Measurements from ENCODE around the gene RFX1. TPM values are rescaled to one million over a fixed set of nuclear protein-coding genes. Genes with fewer than 3 reads are reported as not detected.
A peak's percentile ranks its signal among the peaks of the same experiment; 100 is the strongest.
"Not testable (repeated sequence)": the region's sequence is repeated elsewhere in the genome, so short reads cannot be mapped to it uniquely, and the experiment has no call there.

RFX1 gene
- total RNA-seq, 1 experiment from 2014 or later: 7.5 TPM

GRCh38 chr19:13931391-13932148 is 74.5 kb downstream of the RFX1 start:
- DNase-seq (ENCODE audit: low read depth): no peak
- in situ Hi-C loops (cut with HindIII; ENCODE audit: low pct_unique_long_range_greater_than_20kb, low sequenced_read_pairs): no loop called here

GRCh38 chr19:13930402-13930801 is 75.7 kb downstream of the RFX1 start:
- no peak for DNase-seq (ENCODE audit: low read depth)
- in situ Hi-C loops (cut with HindIII; ENCODE audit: low pct_unique_long_range_greater_than_20kb, low sequenced_read_pairs): no loop called here

- no peak for DNase-seq (ENCODE audit: low read depth)
Measured at GRCh38 chr19:13929956-13930355, 76.2 kb downstream of the RFX1 start.

GRCh38 chr19:13929340-13929739 is 76.8 kb downstream of the RFX1 start:
- in situ Hi-C loops (cut with HindIII; ENCODE audit: low pct_unique_long_range_greater_than_20kb, low sequenced_read_pairs): no loop called here

More at GRCh38 chr19:13929956-13930355, 76.2 kb downstream of the RFX1 start:
- in situ Hi-C loops (cut with HindIII; ENCODE audit: low pct_unique_long_range_greater_than_20kb, low sequenced_read_pairs): no loop called here

GRCh38 chr19:13926715-13927114 is 79.4 kb downstream of the RFX1 start:
- no peak for DNase-seq (ENCODE audit: low read depth)
- in situ Hi-C loops (cut with HindIII; ENCODE audit: low pct_unique_long_range_greater_than_20kb, low sequenced_read_pairs): no loop called here

More at GRCh38 chr19:13929340-13929739, 76.8 kb downstream of the RFX1 start:
- no peak for DNase-seq (ENCODE audit: low read depth)

- in situ Hi-C loops (cut with HindIII; ENCODE audit: low pct_unique_long_range_greater_than_20kb, low sequenced_read_pairs): no loop called here
Measured at GRCh38 chr19:13926010-13926409, 80.1 kb downstream of the RFX1 start.

GRCh38 chr19:13923194-13923987 is 82.7 kb downstream of the RFX1 start:
- DNase-seq (ENCODE audit: low read depth): no peak
- in situ Hi-C loops (cut with HindIII; ENCODE audit: low pct_unique_long_range_greater_than_20kb, low sequenced_read_pairs): loop anchor here (25.0 kb wide), 1 partner anchor 164 kb away; the partner anchor contains the start of genes C19orf67 and SAMD1

More at GRCh38 chr19:13926010-13926409, 80.1 kb downstream of the RFX1 start:
- DNase-seq (ENCODE audit: low read depth): no peak

- in situ Hi-C loops (cut with HindIII; ENCODE audit: low pct_unique_long_range_greater_than_20kb, low sequenced_read_pairs): loop anchor here (25.0 kb wide), 1 partner anchor 165 kb away; the partner anchor contains the start of genes C19orf67 and SAMD1
- DNase-seq (ENCODE audit: low read depth): not testable (repeated sequence)
Measured at GRCh38 chr19:13922118-13922517, 84.0 kb downstream of the RFX1 start.

GRCh38 chr19:13920940-13921747 is 85.0 kb downstream of the RFX1 start:
- peak; percentile 71 for DNase-seq (ENCODE audit: low read depth)
- in situ Hi-C loops (cut with HindIII; ENCODE audit: low pct_unique_long_range_greater_than_20kb, low sequenced_read_pairs): loop anchor here (25.0 kb wide), 1 partner anchor 166 kb away; the partner anchor contains the start of genes C19orf67 and SAMD1

- no peak for DNase-seq (ENCODE audit: low read depth)
- in situ Hi-C loops (cut with HindIII; ENCODE audit: low pct_unique_long_range_greater_than_20kb, low sequenced_read_pairs): loop anchor here (25.0 kb wide), 1 partner anchor 167 kb away; the partner anchor contains the start of genes C19orf67 and SAMD1
Measured at GRCh38 chr19:13920524-13920923, 85.6 kb downstream of the RFX1 start.

GRCh38 chr19:13918726-13919411 is 87.3 kb downstream of the RFX1 start:
- no peak for DNase-seq (ENCODE audit: low read depth)
- in situ Hi-C loops (cut with HindIII; ENCODE audit: low pct_unique_long_range_greater_than_20kb, low sequenced_read_pairs): loop anchor here (25.0 kb wide), 1 partner anchor 168 kb away; the partner anchor contains the start of genes C19orf67 and SAMD1

GRCh38 chr19:13917888-13918406 is 88.2 kb downstream of the RFX1 start:
- no peak for DNase-seq (ENCODE audit: low read depth)
- in situ Hi-C loops (cut with HindIII; ENCODE audit: low pct_unique_long_range_greater_than_20kb, low sequenced_read_pairs): loop anchor here (25.0 kb wide), 1 partner anchor 169 kb away; the partner anchor contains the start of genes C19orf67 and SAMD1

- no peak for DNase-seq (ENCODE audit: low read depth)
- in situ Hi-C loops (cut with HindIII; ENCODE audit: low pct_unique_long_range_greater_than_20kb, low sequenced_read_pairs): loop anchor here (25.0 kb wide), 1 partner anchor 173 kb away; the partner anchor contains the start of genes C19orf67 and SAMD1
Measured at GRCh38 chr19:13914777-13915176, 91.3 kb downstream of the RFX1 start.

GRCh38 chr19:13913352-13913751 is 92.8 kb downstream of the RFX1 start:
- no peak for DNase-seq (ENCODE audit: low read depth)
- in situ Hi-C loops (cut with HindIII; ENCODE audit: low pct_unique_long_range_greater_than_20kb, low sequenced_read_pairs): loop anchor here (25.0 kb wide), 1 partner anchor 174 kb away; the partner anchor contains the start of genes C19orf67 and SAMD1

Measured in Caki2 (cell line).